GM18858 (cell line): ENCODE data around the gene CAMSAP3.

ENCODE experiments used
- ATAC-seq: cut with Tn5 transposase; IDR thresholded peaks from one replicate; pipeline ENCODE4 v1.9.1; 2021; ENCODE audit not compliant: unreplicated experiment

The CAMSAP3 gene

GRCh38 chr19:7645656-7646425 is 50.2 kb downstream of the CAMSAP3 start:
- ATAC-seq = no peak

GRCh38 chr19:7646426-7646700 is 50.7 kb downstream of the CAMSAP3 start:
- no peak for ATAC-seq

- no peak for ATAC-seq
Measured at GRCh38 chr19:7647156-7647555, 51.5 kb downstream of the CAMSAP3 start.

- ATAC-seq = no peak
Measured at GRCh38 chr19:7648265-7649014, 52.8 kb downstream of the CAMSAP3 start.

GRCh38 chr19:7650148-7650547 is 54.5 kb downstream of the CAMSAP3 start:
- no peak for ATAC-seq

GRCh38 chr19:7652061-7652641 is 56.5 kb downstream of the CAMSAP3 start:
- ATAC-seq = no peak

GRCh38 chr19:7654401-7654800 is 58.7 kb downstream of the CAMSAP3 start:
- no peak for ATAC-seq

- ATAC-seq = no peak
Measured at GRCh38 chr19:7655581-7655980, 59.9 kb downstream of the CAMSAP3 start.

- no peak for ATAC-seq
Measured at GRCh38 chr19:7657131-7657751, 61.6 kb downstream of the CAMSAP3 start.

GRCh38 chr19:7658219-7658686 is 62.6 kb downstream of the CAMSAP3 start:
- ATAC-seq = no peak

GRCh38 chr19:7661744-7662538 is 66.3 kb downstream of the CAMSAP3 start:
- ATAC-seq = no peak

- no peak for ATAC-seq
Measured at GRCh38 chr19:7662657-7663056, 67.0 kb downstream of the CAMSAP3 start.

GRCh38 chr19:7663706-7664105 is 68.0 kb downstream of the CAMSAP3 start:
- no peak for ATAC-seq

- ATAC-seq = no peak
Measured at GRCh38 chr19:7665076-7665475, 69.4 kb downstream of the CAMSAP3 start.
